H9 (cell line): ENCODE measurements around the gene UROS. TPM values are rescaled to one million over a fixed set of nuclear protein-coding genes. Genes with fewer than 3 reads are reported as not detected.

Experiments
- DNase-seq: peaks from one replicate; pipeline ENCODE4 v3.0.0-alpha.2; 2017
- H2AFZ ChIP-seq: one replicate; pipeline ENCODE4 v1.6.1; 2013; ENCODE audit warnings: mild to moderate bottlenecking, low read length, control low read depth, moderate library complexity
- H2AK5ac ChIP-seq: 2 replicates; pipeline ENCODE4 v1.6.1; 2013; ENCODE audit warnings: low read length, control low read depth, mixed read lengths; ENCODE audit not compliant: insufficient read length
- H2BK120ac ChIP-seq: one replicate; pipeline ENCODE4 v1.6.1; 2013; ENCODE audit warnings: low read depth, mild to moderate bottlenecking, low read length, control low read depth, inconsistent platforms; ENCODE audit not compliant: poor library complexity, severe bottlenecking
- H2BK12ac ChIP-seq: 2 replicates; pipeline ENCODE4 v1.6.1; 2013; ENCODE audit warnings: low read length, control low read depth, mixed read lengths, low read depth; ENCODE audit not compliant: insufficient read length
- H2BK15ac ChIP-seq: 2 replicates; pipeline ENCODE4 v1.6.1; 2013; ENCODE audit warnings: low read depth, low read length, control low read depth
- H2BK20ac ChIP-seq: one replicate; pipeline ENCODE4 v1.6.1; 2013; ENCODE audit warnings: low read depth, mild to moderate bottlenecking, low read length, control low read depth, inconsistent platforms; ENCODE audit not compliant: poor library complexity, severe bottlenecking
- H2BK5ac ChIP-seq: 2 replicates; pipeline ENCODE4 v1.6.1; 2013; ENCODE audit warnings: low read length, control low read depth, mixed read lengths; ENCODE audit not compliant: insufficient read length
- H3K14ac ChIP-seq: 2 replicates; pipeline ENCODE4 v1.6.1; 2013; ENCODE audit warnings: low read length, control low read depth; ENCODE audit not compliant: insufficient read depth
- H3K18ac ChIP-seq: 2 replicates; pipeline ENCODE4 v1.6.1; 2013; ENCODE audit warnings: low read depth, mild to moderate bottlenecking, mixed read lengths, low read length, control low read depth; ENCODE audit not compliant: insufficient read length
- H3K23ac ChIP-seq: 2 replicates; pipeline ENCODE4 v1.6.1; 2013; ENCODE audit warnings: low read length, control low read depth, mixed read lengths, low read depth; ENCODE audit not compliant: insufficient read length
- H3K23me2 ChIP-seq: 2 replicates; pipeline ENCODE4 v1.6.1; 2013; ENCODE audit warnings: low read depth, mild to moderate bottlenecking, mixed read lengths, low read length, control low read depth; ENCODE audit not compliant: insufficient read length, poor library complexity, severe bottlenecking
- H3K27ac ChIP-seq: 2 replicates; pipeline ENCODE4 v1.5.1; 2013; ENCODE audit warnings: low read length, control low read depth, mixed read lengths, low read depth; ENCODE audit not compliant: insufficient read length
- H3K27me3 ChIP-seq: 2 replicates; pipeline ENCODE4 v1.6.1; 2013; ENCODE audit warnings: low read length, control low read depth, inconsistent platforms; ENCODE audit not compliant: insufficient read depth
- H3K4ac ChIP-seq: 2 replicates; pipeline ENCODE4 v1.6.1; 2013; ENCODE audit warnings: low read depth, mild to moderate bottlenecking, control low read depth, inconsistent platforms, low read length, moderate library complexity
- H3K4me1 ChIP-seq: 2 replicates; pipeline ENCODE4 v1.6.1; 2013; ENCODE audit warnings: low read length, control low read depth, inconsistent platforms; ENCODE audit not compliant: insufficient read depth
- H3K4me2 ChIP-seq: 2 replicates; pipeline ENCODE4 v1.6.1; 2013; ENCODE audit warnings: low read length, control low read depth, mixed read lengths; ENCODE audit not compliant: insufficient read length, insufficient read depth
- H3K56ac ChIP-seq: 2 replicates; pipeline ENCODE4 v1.6.1; 2013; ENCODE audit warnings: low read depth, mild to moderate bottlenecking, mixed read lengths, low read length, control low read depth; ENCODE audit not compliant: insufficient read length
- H3K79me1 ChIP-seq: 2 replicates; pipeline ENCODE4 v1.6.1; 2013; ENCODE audit warnings: low read depth, mild to moderate bottlenecking, moderate library complexity, low read length, control low read depth, inconsistent platforms; ENCODE audit not compliant: insufficient read depth, poor library complexity, severe bottlenecking
- H3K79me2 ChIP-seq: 2 replicates; pipeline ENCODE4 v1.6.1; 2013; ENCODE audit warnings: low read length, control low read depth, inconsistent platforms; ENCODE audit not compliant: insufficient read depth
- H3K9ac ChIP-seq: 2 replicates; pipeline ENCODE4 v1.6.1; 2013; ENCODE audit warnings: low read length, control low read depth, mixed read lengths; ENCODE audit not compliant: insufficient read length; ENCODE audit errors: extremely low read depth
- H3K9me3 ChIP-seq: one replicate; pipeline ENCODE4 v1.6.1; 2013; ENCODE audit warnings: low read depth, low read length, inconsistent platforms; ENCODE audit not compliant: control insufficient read depth
- H3T11ph ChIP-seq: one replicate; pipeline ENCODE4 v1.6.1; 2013; ENCODE audit warnings: mild to moderate bottlenecking, low read length, control low read depth, inconsistent platforms
- H4K20me1 ChIP-seq: one replicate; pipeline ENCODE4 v1.6.1; 2013; ENCODE audit not compliant: control insufficient read depth, insufficient read length, insufficient read depth
- H4K5ac ChIP-seq: 2 replicates; pipeline ENCODE4 v1.6.1; 2013; ENCODE audit warnings: low read depth, mild to moderate bottlenecking, mixed read lengths, low read length, control low read depth; ENCODE audit not compliant: insufficient read length
- H4K8ac ChIP-seq: replicated peaks from 2 replicates; pipeline ENCODE4 v1.6.1; 2013; ENCODE audit warnings: low read length, control low read depth, mixed read lengths, low read depth; ENCODE audit not compliant: insufficient read length
- H4K91ac ChIP-seq: 2 replicates; pipeline ENCODE4 v1.6.1; 2013; ENCODE audit warnings: low read depth, mild to moderate bottlenecking, moderate library complexity, mixed read lengths, low read length, control low read depth; ENCODE audit not compliant: insufficient read length
- H3K27ac Mint-ChIP-seq, 3 experiments: 2 replicates in 2 of 3; 3 replicates in 1 of 3; pipeline ENCODE4 v1.8.0; 2020 to 2021; ENCODE audit warnings: mixed read lengths in 3 of 3, mild to moderate bottlenecking in 1 of 3, moderate library complexity in 1 of 3
- H3K27me3 Mint-ChIP-seq: 2 replicates; pipeline ENCODE4 v1.8.0; 2021; ENCODE audit warnings: low read depth, mild to moderate bottlenecking, moderate library complexity, mixed read lengths
- H3K36me3 Mint-ChIP-seq, 3 experiments: 2 replicates in 2 of 3; 3 replicates in 1 of 3; pipeline ENCODE4 v1.8.0; 2020 to 2021; ENCODE audit warnings: low read depth in 3 of 3, mixed read lengths in 3 of 3; ENCODE audit not compliant: insufficient read depth in 1 of 3
- H3K4me1 Mint-ChIP-seq, 2 experiments: 2 replicates each; pipeline ENCODE4 v1.8.0; 2020; ENCODE audit warnings: mixed read lengths in 2 of 2
- H3K4me3 Mint-ChIP-seq, 2 experiments: 2 replicates in 1 of 2; 3 replicates in 1 of 2; pipeline ENCODE4 v1.8.0; 2020 to 2021; ENCODE audit warnings: mild to moderate bottlenecking in 2 of 2, mixed read lengths in 2 of 2, moderate library complexity in 1 of 2
- H3K9me3 Mint-ChIP-seq, 2 experiments: 2 replicates in 1 of 2; 3 replicates in 1 of 2; pipeline ENCODE4 v1.8.0; 2020; ENCODE audit warnings: mild to moderate bottlenecking in 2 of 2, mixed read lengths in 2 of 2, moderate library complexity in 1 of 2
- CTCF ChIP-seq: fragments of 200-600 bp; sonication (generic); conservative IDR thresholded peaks from 3 replicates; pipeline ENCODE4 v1.8.0; 2021; ENCODE audit warnings: antibody characterized with exemption, mild to moderate bottlenecking
- WGBS: extraction: QIAGEN DNeasy Blood & Tissue Kit; methylation state at CpG from one replicate; pipeline ENCODE4 v1.1.7; 2013; ENCODE audit warnings: missing lambda C conversion rate, low lambda C conversion rate, mixed read lengths; ENCODE audit not compliant: insufficient read length; ENCODE audit errors: extremely low coverage; 5-methylcytosine and 5-hydroxymethylcytosine counted together
- total RNA-seq: library from RNA; stranded (reverse); gene quantifications from 2 replicates; pipeline ENCODE4 v1.2.1, GENCODE V29; 2021

Gene UROS
- total RNA-seq, 1 experiment from 2014 or later, result 42.3 TPM

DNA sequence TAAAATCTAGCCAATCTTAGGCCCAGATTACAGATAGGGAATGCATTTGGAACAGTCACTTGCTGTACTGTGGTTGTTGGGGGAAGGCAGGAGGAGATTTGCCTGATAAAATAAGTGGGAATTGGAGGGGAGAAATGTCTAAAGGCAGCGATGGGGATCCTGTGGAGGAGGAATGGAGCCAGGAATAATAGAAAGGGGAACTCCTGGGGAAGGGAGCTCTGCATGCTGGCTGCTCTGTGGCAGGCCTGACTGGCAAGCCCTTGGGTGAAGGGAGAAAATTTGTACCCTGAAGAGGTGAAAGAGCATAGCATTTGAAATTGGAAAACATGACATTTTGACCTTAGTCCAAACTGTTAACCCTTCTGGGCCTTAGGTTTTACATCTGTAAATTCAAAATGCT, 61.1 kb downstream of the UROS start:
- Histone ChIP-seq H3K23me2 (no peaks in the 10 kb centered on the region), H3K23ac (no peak overlapping the region), H3K14ac (no peak overlapping the region), H3K27me3 (no peaks in the 10 kb centered on the region), H2BK5ac (no peak overlapping the region), H4K8ac (no peak overlapping the region), H2BK12ac (no peak overlapping the region), H2BK20ac (no peak overlapping the region), H4K20me1 (no peaks in the 10 kb centered on the region), H2BK15ac (no peak overlapping the region), H3K9me3 (no peaks in the 10 kb centered on the region), H3K4me1 (no peaks in the 10 kb centered on the region; the same call in 1 of the 2 replicates), H3K4ac (no peak overlapping the region), H3K79me2 (no peaks in the 10 kb centered on the region), H3T11ph (no peak overlapping the region), H2BK120ac (no peak overlapping the region), H3K27ac (no peak overlapping the region), H3K9ac (no peak overlapping the region), H3K56ac (no peak overlapping the region), H3K4me2 (no peak overlapping the region), H4K91ac (no peak overlapping the region), H4K5ac (no peak overlapping the region), H2AK5ac (no peak overlapping the region), H3K79me1 (no peaks in the 10 kb centered on the region), H3K18ac (no peak overlapping the region), H2AFZ (no peak overlapping the region)
- peak overlapping the region in 1 of 3 experiments; percentile 92; a peak in 3 of 7 replicates for H3K27ac Mint-ChIP-seq
- DNase-seq, result no peak
- H3K36me3 Mint-ChIP-seq, result peaks cover 39 to 72% (median 54%) of the 10 kb centered on the region in 3 experiments; a peak in 6 of 7 replicates
- no peaks in the 10 kb centered on the region for H3K9me3 Mint-ChIP-seq
- H3K4me1 Mint-ChIP-seq, result peaks cover 14 to 23% of the 10 kb centered on the region in 2 experiments
- no CpG with 5 or more reads among the region's 1 CpG for WGBS
- no peaks in the 10 kb centered on the region for H3K27me3 Mint-ChIP-seq
- TF ChIP-seq CTCF, result no peak
- peak overlapping the region in 1 of 2 experiments; percentile 1; a peak in 1 of 5 replicates for H3K4me3 Mint-ChIP-seq
